ENCODE results near the gene RIPOR3.
"Not testable (repeated sequence)": the region's sequence is repeated elsewhere in the genome, so short reads cannot be mapped to it uniquely, and the experiment has no call there.

RIPOR3 gene

DNA sequence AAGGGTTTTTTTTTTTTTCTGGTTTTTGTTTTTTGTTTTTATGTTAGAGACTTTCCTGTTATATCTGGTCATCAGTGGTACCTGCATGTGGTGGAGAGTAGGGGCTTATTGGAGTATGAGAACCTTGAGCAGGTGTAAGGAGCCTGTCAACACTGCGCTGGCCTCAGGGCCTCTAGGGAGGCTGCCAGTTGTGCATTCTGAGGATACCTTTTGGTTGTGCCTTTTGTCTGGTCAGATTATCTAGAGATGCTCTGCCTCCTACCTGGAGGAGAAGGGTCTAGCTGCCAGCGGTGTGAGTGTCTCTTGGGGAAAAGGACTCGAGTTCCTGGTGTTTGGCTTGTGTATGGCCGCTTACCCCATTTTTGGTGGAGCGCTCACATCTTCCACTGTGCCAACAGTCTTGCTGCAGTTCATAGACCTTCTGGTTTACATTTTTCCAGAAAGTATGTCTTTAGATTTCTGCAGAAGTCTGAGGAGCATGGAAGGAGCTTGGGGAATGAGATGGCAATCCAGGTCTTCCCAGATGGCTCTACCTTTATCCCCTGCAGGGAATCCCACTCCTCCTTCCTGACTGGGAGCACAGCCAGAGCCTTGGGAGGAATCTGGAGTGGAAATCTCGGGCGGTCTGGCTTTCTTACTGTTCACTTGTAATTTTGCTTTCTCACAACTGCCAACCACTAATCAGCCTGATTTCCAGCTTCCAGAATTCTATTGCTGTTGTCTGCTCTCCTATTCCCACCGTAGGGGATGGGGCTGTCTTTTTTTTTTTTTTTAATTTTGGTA is 131.3 kb downstream of the RIPOR3 start:
- DNase-seq (ENCODE audit: low spot score) (no peak), FAIRE-seq (no peak)

DNA sequence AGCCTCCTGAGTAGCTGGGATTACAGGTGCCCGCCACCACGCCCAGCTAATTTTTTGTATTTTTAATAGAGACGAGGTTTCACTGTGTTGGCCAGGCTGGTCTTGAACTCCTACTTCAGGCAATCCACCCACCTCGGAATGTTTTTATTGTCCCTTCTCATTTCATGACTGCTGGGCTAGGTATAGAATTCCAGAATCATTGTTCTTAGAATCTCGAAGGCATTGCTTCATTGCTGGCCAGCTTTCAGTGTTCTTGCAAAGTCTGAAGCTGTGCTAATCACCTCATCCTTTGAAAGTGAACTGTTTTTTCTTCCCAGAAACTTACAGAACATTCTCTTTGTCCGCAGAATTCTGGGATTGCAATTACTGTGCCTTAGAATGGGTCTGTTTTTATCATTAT is 132.2 kb downstream of the RIPOR3 start:
- DNase-seq (ENCODE audit: low spot score) (no peak), FAIRE-seq (no peak)

DNA sequence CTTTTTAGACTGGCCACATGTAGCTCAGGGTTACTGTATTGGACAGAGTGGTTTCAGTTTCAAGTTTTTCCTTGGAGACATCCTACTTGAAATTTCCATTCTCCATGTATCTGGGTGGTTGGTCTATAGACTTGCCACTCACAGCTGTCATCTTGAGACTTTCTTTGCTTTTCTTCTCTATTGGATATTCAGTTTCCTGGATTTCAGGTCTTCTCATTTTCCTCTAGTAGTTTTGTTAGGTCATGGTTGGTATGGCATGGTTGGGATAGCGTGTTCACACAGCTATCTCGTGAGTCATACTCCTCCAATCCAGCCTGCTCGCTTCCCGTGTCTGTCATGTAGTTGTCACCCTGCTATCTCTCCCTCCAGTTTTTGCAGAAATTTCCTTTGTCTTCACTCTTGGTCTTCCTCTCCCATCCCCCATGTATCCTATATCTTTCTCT is 132.8 kb downstream of the RIPOR3 start:
- peak; percentile 50 for FAIRE-seq
- DNase-seq (ENCODE audit: low spot score): peak; percentile 85

DNA sequence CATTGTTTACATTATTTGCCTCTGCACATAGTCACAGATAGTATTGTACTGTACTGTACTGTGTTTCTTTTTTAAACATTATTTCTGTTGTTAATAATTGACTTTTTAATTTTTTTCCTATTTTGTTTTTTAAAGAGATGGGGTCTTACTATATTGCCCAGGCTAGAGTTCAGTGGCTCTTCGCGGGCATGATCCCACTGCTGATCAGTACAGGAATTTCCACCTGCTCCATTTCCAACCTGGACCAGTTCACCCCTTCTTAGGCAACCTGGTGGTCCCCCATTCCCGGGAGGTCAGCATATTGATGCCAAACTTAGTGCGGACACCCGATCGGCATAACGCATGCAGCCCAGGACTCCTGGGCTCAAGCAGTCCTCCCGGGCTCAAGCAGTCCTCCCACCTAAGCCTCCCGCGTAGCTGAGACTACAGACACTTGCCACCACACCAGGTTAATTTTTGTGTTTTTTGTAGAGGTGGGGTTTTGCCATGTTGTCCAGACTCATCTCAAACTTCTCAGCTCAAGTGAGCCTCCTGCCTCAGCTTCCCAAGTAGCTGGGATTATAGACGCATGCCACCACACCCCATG is 133.7 kb downstream of the RIPOR3 start:
- FAIRE-seq (no peak), DNase-seq (ENCODE audit: low spot score) (no peak)

DNA sequence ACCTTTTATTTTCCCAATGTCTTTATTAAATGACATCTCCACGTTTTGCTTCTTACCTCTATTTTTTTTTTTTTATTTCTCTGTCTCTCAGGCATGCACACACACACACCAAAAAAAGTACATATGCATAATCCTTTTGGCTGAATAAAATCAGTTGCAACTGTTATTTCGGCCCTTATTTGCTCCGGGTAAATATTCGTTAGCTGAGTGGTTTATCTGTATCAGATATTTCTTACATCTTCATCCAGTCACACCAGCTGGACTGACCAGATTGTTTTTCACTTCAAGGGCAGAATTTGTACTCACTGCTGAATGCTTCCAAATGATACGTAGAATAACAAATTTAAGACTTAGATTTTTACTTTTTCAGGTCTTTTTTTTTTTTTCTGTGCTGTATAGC is 135.7 kb downstream of the RIPOR3 start:
- no peak for FAIRE-seq
- DNase-seq (ENCODE audit: low spot score): no peak

- FAIRE-seq: no peak
- DNase-seq (ENCODE audit: low spot score): no peak
Observed at GRCh38 chr20:50554694-50555579, 136.4 kb downstream of the RIPOR3 start.

DNA sequence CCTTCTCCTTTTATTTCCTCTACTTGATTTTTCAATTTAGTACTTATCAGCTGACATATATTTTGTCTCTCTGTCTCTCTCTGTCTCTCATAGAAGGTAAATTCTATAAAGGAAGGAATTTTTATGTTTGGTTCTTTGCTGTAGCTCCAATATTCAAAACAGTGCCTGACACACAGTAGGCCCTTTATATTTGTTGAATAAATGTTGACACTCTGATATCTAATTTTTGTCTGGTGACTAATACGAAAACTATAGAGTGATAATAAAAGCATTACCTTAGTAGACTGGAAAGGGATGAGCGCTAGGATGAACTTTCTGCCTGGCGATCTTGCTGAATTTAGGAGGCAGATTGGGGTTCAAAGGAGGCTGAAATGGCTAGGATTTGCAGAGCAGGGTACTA is 138.4 kb downstream of the RIPOR3 start:
- no peak for DNase-seq (ENCODE audit: low spot score)
- FAIRE-seq: no peak

DNA sequence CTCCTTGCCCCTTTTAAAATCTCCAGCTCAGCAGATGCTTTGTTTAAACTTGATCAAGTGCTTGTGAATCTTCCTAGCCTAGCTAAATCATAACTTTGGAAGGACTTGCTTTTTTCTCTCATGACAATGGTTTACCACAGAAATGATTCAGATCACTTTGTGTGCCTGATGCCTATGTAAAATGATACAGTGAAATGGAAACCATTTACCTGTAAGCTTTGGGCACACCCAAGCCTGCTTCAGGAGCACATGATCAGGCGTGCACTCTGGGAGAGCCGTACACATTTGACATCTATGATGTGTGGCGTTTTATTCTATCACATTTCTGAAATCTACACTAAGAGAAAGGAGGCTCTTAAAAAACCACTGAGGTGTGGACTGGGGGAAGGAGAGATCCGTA is 140.1 kb downstream of the RIPOR3 start:
- no peak for FAIRE-seq
- DNase-seq (ENCODE audit: low spot score): no peak

GRCh38 chr20:50550531-50550930 is 140.8 kb downstream of the RIPOR3 start:
- FAIRE-seq: no peak
- no peak for DNase-seq (ENCODE audit: low spot score)

DNA sequence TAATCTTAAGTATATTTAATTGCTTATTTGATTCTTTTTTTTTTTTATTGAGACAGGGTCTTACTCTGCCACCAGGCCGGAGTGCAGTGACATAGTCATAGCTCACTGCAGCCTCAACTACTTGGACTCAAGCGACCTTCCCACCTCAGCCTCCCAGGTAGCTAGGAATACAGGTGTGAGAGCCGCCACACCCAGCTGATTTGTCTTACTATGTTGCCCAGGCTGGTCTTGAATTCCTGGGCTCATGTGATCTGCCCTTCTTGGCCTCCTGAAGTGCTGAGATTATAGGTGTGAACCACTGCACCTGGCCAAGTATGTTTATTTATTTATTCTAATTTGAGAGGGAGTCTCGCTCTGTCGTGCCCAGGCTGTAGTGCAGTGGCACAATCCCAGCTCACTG is 142.9 kb downstream of the RIPOR3 start:
- DNase-seq (ENCODE audit: low spot score) (no peak), FAIRE-seq (no peak)

DNA sequence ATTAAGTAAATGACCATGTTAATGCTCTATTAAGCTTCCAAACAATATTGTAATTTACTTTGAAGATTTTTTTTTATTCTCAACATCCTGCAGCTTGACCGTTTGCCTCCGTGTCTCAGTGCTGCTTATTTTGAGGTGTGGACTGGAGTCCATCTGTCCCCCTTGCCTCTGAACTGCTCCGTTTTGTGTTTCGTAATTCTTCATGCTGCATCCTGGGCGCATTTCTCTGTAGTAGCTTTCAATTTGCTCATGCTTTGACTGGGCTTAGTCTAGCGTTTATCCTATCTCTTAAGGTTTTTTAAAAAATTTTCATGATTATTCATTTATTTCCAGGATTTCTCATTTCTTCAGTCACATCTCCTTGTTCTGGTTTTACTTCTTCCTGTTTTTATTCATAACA is 143.4 kb downstream of the RIPOR3 start:
- DNase-seq (ENCODE audit: low spot score) (no peak), FAIRE-seq (no peak)

- no peak for FAIRE-seq
- DNase-seq (ENCODE audit: low spot score): no peak
Observed at GRCh38 chr20:50546729-50547314, 144.5 kb downstream of the RIPOR3 start.

DNA sequence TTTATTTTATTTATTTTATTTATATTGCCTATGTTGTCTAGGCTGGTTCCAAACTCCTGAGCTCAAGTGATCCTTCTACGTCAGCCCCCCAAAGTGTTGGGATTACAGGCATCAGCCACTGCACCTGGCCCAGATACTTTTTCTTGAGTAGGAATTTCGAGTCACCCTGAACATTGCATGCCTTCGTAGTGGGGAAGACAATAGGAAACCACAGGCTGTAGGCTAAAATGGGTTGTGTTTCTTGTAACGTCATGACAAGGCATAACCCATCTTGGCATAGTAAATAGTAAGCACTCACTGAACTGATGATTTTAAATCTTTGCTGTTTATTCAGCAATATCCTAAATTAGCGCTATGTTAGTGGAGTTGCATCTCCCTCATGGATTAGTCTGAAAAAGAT is 146.2 kb downstream of the RIPOR3 start:
- FAIRE-seq (no peak), DNase-seq (ENCODE audit: low spot score) (no peak)

GRCh38 chr20:50543326-50543725 is 148.0 kb downstream of the RIPOR3 start:
- no peak for FAIRE-seq

DNA sequence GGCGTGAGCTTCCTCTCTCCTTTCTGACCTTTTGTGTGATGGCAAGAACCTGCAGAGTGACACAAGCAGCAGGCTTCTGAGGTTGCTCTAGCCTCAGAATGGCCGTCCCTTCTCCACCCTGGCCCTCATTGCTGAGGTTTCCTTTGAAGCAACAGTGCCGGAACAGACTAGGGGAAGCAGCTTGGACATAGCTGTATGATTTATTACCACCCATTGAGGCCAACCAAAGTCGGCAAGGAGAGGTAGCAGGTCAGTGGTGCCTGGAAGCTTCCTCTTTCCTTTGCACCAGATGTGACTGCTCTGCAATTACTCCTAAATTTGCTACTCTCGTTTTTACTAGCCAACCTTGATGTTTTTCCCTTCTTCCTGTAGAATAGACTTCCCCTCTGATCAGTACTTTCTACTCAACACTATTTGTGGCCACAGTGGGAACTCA is 149.7 kb downstream of the RIPOR3 start:
- DNase-seq (ENCODE audit: low spot score) (no peak), FAIRE-seq (no peak)

More at GRCh38 chr20:50543326-50543725, 148.0 kb downstream of the RIPOR3 start:
- DNase-seq (ENCODE audit: low spot score): no peak

DNA sequence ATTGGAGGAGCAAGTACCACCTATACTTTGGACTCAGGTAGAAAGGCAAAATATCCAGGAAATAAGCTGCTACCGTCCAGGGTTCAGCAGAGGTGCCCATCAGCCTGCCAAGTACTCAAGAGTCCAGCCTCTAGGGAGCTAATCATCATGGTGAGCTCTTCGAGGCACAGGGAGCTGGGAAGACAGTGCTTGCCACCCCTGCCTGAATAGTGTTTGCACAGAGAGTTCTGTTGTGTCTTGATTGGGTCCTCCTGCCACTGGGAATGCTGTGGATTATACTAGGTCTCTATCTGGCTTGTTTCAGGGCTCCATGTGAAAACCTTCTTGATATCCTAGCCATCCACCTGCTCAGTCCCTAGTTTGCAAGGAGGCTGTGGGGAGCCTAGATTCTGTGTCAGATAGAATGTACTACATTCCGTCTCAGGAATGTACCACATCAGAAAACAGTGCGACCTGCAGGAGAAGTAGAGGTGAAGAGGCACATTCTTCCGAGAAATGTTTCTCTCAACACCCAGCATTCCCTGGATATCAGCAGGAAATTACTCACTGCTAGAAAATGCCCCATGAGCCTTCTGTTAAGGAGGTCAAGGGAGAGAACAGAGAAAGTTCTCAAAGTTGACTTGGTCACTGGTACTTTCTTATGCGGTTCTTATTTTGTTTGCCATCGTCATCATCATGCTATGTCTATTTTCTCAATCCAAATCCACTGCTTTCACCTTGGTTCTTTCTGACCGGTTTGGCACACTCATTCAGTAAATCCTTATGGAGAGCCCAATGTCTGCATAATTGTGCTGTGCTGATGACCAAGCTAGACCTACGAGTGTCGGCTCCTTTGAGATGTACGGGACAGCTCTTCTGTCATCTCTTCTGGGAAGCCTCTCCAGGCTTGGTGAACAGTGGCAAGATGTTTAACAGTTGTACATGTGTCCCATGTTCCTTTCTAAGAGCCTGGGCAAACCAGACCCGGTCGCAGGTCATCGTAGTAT is 150.4 kb downstream of the RIPOR3 start:
- FAIRE-seq (peak; percentile 93), DNase-seq (ENCODE audit: low spot score) (peak; percentile 91)

GRCh38 chr20:50539798-50540197 is 151.5 kb downstream of the RIPOR3 start:
- not testable (repeated sequence) for DNase-seq (ENCODE audit: low spot score); FAIRE-seq

DNA sequence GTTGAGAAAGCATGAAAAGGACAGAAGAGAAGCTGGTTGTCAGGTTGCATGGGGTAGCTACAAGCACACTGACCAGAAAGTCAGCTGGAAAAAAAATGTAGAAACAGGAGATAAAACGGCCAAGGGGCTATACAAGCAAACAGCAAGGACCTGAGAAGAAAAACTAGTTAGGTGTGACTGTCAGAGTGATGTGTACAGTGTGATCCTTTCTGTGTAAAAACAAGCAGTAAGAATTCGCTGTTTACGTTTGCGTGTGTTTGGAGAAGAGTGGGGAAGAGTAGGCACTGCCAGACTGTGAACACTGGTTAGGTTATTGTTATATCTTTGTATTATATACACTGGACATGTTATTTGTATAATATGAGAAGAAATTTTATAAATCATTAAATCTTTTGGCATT is 153.1 kb downstream of the RIPOR3 start:
- FAIRE-seq (no peak), DNase-seq (ENCODE audit: low spot score) (no peak)

DNA sequence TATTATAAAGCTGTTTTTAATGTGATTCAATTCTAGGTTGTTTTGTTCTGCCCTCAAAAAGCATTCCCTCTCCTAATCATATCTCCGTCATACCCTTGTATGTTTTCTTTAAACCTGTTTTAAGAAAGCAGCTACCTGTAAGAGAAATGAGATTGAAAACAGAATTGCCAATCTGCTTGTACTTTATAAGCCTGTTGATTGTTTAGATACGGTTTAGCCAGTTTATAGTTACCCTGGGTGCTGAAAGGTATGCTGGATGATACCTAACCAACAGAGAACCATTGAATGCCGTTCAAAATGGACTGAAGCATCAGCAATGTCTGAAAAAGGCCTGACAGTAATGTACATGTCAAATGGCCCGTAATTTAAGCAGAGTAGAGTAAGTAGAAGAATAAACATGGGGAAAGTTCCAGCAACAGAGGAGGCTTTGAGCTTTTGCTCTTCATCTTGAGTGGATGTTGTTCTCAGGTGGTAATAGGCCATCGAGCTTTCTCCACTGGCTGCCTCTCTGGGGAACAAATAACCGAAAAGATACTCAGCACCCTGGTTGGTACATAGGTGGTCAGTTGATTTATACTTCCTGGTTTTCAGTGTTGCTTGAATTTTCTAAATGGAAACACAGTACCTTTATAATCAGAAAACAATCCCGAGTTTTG is 153.7 kb downstream of the RIPOR3 start:
- FAIRE-seq (peak; percentile 81), DNase-seq (ENCODE audit: low spot score) (no peak)

- no peak for FAIRE-seq
Observed at GRCh38 chr20:50536333-50536732, 155.0 kb downstream of the RIPOR3 start.

More at GRCh38 chr20:50536333-50536732, 155.0 kb downstream of the RIPOR3 start:
- no peak for DNase-seq (ENCODE audit: low spot score)
